ENCODE measurements around the gene DRD2.

DNA sequence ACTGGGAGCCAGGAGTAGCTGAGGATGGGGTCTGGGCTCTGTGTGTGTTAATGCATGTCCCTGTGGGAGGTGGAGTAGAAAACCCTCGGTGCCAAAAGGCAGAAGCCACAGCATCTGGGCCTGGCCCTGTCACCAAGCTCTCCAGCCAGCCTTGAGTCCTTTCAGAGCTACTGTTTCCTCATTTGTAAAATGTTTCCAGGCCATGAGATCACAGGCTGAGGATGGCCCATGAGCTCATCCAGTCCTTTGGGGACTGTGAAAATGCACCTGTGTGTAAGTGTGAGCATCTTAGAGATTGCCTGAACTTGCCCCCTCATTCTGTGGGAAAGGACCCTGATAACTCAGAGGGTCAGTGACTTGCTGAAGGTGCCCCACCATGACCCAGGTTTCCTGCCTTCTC, 78.5 kb downstream of the DRD2 start:
- TF ChIP-seq EP300 (IDR thresholded peaks at IDR 0.05): no peak
- no peak for TF ChIP-seq CTCF (IDR thresholded peaks at IDR 0.05)
- TF ChIP-seq POLR2A (IDR thresholded peaks at IDR 0.05): no peak
